ENCODE results near the gene VWA8.
"Not testable (repeated sequence)": the region's sequence is repeated elsewhere in the genome, so short reads cannot be mapped to it uniquely, and the experiment has no call there.

VWA8 gene

GRCh38 chr13:41652735-41653361, 308.1 kb downstream of the VWA8 start:
- DNase-seq (ENCODE audit: low read depth, low spot score): no peak
- no peak overlapping the region for H3K4me3 ChIP-seq (ENCODE audit: low read depth, low read length)
- ChIA-PET CTCF (interaction anchor here (0.6 to 13.2 kb wide), 40 partner anchors 8 to 595 kb away, joined by 3 to 237 read pairs (median 4); no protein-coding TSS in a partner anchor), POLR2A (interaction anchor here (0.6 kb wide), 1 partner anchor 396 kb away, joined by 3 read pairs; the partner anchor contains the start of gene DGKH)
- peak; percentile 12 for TF ChIP-seq CTCF (IDR thresholded peaks at IDR 0.05; ENCODE audit: insufficient read depth, low read length, missing control alignments)

GRCh38 chr13:41651413-41652058, 309.4 kb downstream of the VWA8 start:
- no peak overlapping the region for H3K4me3 ChIP-seq (ENCODE audit: low read depth, low read length)
- ChIA-PET POLR2A (no interaction called here), CTCF (interaction anchor here (0.8 to 13.2 kb wide), 14 partner anchors 17 to 460 kb away, joined by 3 to 237 read pairs (median 8); no protein-coding TSS in a partner anchor)
- no peak for TF ChIP-seq CTCF (IDR thresholded peaks at IDR 0.05; ENCODE audit: insufficient read depth, low read length, missing control alignments)
- no peak for DNase-seq (ENCODE audit: low read depth, low spot score)

GRCh38 chr13:41650706-41651105, 310.2 kb downstream of the VWA8 start:
- no peak for TF ChIP-seq CTCF (IDR thresholded peaks at IDR 0.05; ENCODE audit: insufficient read depth, low read length, missing control alignments)
- no peak for DNase-seq (ENCODE audit: low read depth, low spot score)
- H3K4me3 ChIP-seq (ENCODE audit: low read depth, low read length): no peak overlapping the region
- POLR2A ChIA-PET: interaction anchor here (0.6 kb wide), 1 partner anchor 344 kb away, joined by 3 read pairs; no protein-coding TSS in a partner anchor
- CTCF ChIA-PET: interaction anchor here (0.7 to 13.2 kb wide), 13 partner anchors 14 to 463 kb away, joined by 3 to 237 read pairs (median 5); no protein-coding TSS in a partner anchor

DNA sequence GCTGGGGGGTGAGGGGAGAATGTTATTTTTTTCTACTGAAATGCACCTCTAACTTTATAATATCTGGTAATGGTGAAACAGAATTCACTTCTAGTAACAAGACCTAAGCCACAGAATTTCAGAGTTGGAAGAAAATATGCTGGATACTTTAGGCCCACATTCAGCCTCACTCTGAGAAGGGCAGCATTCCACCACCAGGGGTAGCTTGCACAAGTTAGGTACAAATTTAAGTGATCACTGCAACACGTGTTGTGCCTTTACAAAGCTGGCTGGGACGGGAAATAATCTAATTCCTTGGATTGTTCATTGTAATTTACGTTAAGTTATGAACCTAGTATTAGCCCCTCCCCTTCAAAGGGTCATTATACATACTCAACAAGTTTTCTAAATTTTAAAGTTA, 311.2 kb downstream of the VWA8 start:
- CTCF ChIA-PET: interaction anchor here (0.6 to 13.2 kb wide), 17 partner anchors 9 to 464 kb away, joined by 3 to 237 read pairs (median 4); no protein-coding TSS in a partner anchor
- DNase-seq (ENCODE audit: low read depth, low spot score): no peak

GRCh38 chr13:41648314-41648935, 312.5 kb downstream of the VWA8 start:
- TF ChIP-seq CTCF (IDR thresholded peaks at IDR 0.05; ENCODE audit: insufficient read depth, low read length, missing control alignments): no peak
- ChIA-PET POLR2A (no interaction called here), CTCF (interaction anchor here (1.3 to 13.2 kb wide), 6 partner anchors 8 to 264 kb away, joined by 3 to 237 read pairs (median 9); no protein-coding TSS in a partner anchor)
- no peak for DNase-seq (ENCODE audit: low read depth, low spot score)
- H3K4me3 ChIP-seq (ENCODE audit: low read depth, low read length): no peak overlapping the region

More for the DNA sequence above, 311.2 kb downstream of the VWA8 start:
- POLR2A ChIA-PET: interaction anchor here (0.5 kb wide), 1 partner anchor 188 kb away, joined by 4 read pairs; no protein-coding TSS in a partner anchor
- H3K4me3 ChIP-seq (ENCODE audit: low read depth, low read length): no peak overlapping the region
- TF ChIP-seq CTCF (IDR thresholded peaks at IDR 0.05; ENCODE audit: insufficient read depth, low read length, missing control alignments): peak; percentile 34

- H3K4me3 ChIP-seq (ENCODE audit: low read depth, low read length); DNase-seq (ENCODE audit: low read depth, low spot score); POLR2A ChIA-PET: not testable (repeated sequence)
- CTCF ChIA-PET: interaction anchor here (0.6 to 13.2 kb wide), 4 partner anchors 9 to 456 kb away, joined by 3 to 237 read pairs (median 6); no protein-coding TSS in a partner anchor
Observed at GRCh38 chr13:41647699-41648313, 313.1 kb downstream of the VWA8 start.

All from AG04449 (cell line).